ENCODE data around the gene FSCN2.
A peak's percentile ranks its signal among the peaks of the same experiment; 100 is the strongest.

The FSCN2 gene

DNA sequence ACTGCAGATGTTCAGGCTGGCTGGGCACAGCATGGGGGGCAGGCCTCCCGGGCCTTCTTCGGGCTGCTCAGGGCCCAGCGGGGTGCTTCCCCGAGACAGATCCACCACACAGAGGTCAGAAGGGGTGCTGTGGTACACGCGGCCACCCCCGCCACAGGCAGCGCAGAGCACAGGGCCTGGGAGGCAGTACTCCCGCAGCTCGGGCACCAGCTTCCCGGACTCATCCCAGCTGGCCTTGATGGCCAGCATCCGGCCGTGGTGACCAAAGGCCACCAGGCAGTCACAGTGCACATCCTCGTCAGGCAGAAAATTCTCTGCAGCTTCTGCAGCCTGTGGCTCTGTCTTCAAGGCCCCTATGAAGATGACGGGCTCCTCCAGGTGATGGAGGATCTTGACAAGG, 22.1 kb downstream of the FSCN2 start:
- H3K36me3 ChIP-seq (ENCODE audit: control insufficient read depth, insufficient read depth, low read length) = peaks cover 20% of the 10 kb centered on the region
- H3K27me3 ChIP-seq (ENCODE audit: control insufficient read depth, insufficient read depth, low read length, poor library complexity, severe bottlenecking) = no peaks in the 10 kb centered on the region
- no peak overlapping the region for H3K27ac ChIP-seq (ENCODE audit: insufficient read depth, low read depth, low read length, poor library complexity, severe bottlenecking)
- H3K9me3 ChIP-seq (ENCODE audit: control insufficient read depth, low read length) = no peaks in the 10 kb centered on the region
- no peak overlapping the region for H3K4me3 ChIP-seq (ENCODE audit: insufficient read depth, low read depth, low read length)
- H3K4me1 ChIP-seq (ENCODE audit: control insufficient read depth, insufficient read depth, low read length) = peaks cover 11% of the 10 kb centered on the region
- WGBS, 2 experiments = 96 to 97% methylated on average over 15 of the region's 15 CpGs

GRCh38 chr17:81550830-81551457, 22.8 kb downstream of the FSCN2 start:
- Histone ChIP-seq H3K4me1 (ENCODE audit: control insufficient read depth, insufficient read depth, low read length) (peaks cover 11% of the 10 kb centered on the region), H3K27me3 (ENCODE audit: control insufficient read depth, insufficient read depth, low read length, poor library complexity, severe bottlenecking) (no peaks in the 10 kb centered on the region), H3K4me3 (ENCODE audit: insufficient read depth, low read depth, low read length) (peak overlapping the region; percentile 79), H3K36me3 (ENCODE audit: control insufficient read depth, insufficient read depth, low read length) (peaks cover 16% of the 10 kb centered on the region), H3K27ac (ENCODE audit: insufficient read depth, low read depth, low read length, poor library complexity, severe bottlenecking) (no peak overlapping the region), H3K9me3 (ENCODE audit: control insufficient read depth, low read length) (no peaks in the 10 kb centered on the region)
- 91% methylated on average over 27 of the region's 27 CpGs for WGBS, 2 experiments

DNA sequence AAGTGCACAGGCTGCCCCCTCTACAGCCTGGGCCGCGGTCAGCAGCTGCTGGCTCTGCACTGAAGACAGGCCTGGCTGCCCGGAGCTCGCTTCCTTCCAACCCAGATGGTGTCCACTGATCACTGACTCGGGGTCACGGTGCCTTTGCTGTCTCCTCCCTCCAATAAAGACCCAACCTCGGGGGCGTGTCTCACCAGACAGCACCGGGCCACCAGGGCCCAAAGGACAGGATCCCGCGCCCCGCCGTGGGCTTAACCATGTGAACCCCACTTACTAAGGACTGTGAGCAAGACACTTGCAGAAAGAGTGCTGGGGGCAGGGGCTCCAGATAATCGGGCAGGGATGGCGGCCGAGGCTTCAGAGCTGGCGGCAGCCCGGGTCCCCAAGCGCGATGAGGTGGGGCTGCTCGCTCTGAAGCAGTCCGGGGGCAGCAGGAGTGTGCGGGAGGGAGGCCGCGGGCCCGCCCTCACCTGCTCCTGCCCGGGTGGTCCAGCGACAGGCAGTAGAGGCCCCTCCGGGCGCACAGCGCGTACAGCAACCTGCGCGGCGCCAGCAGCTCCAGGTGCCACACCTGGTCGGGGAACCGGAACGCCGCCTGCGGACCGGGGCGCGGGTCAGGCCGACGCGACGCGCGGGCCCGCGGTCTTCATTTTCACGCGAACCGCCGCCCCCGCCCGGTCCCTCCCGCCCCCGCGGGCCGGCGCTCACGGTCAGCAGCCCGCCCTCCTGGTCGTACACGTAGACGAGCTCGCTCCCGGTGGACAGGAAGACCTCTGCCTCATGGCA, 23.5 kb downstream of the FSCN2 start:
- Histone ChIP-seq H3K27ac (ENCODE audit: insufficient read depth, low read depth, low read length, poor library complexity, severe bottlenecking) (no peak overlapping the region), H3K9me3 (ENCODE audit: control insufficient read depth, low read length) (no peaks in the 10 kb centered on the region)
- WGBS, 2 experiments = 4 to 5% methylated on average over 69 of the region's 69 CpGs

GRCh38 chr17:81552244-81553017, 24.3 kb downstream of the FSCN2 start, which contains the start of gene FAAP100:
TSS of gene FAAP100 (minus strand) at chr17:81552353. CDS start at chr17:81552330, 23 bp downstream.
- WGBS, 2 experiments = 0 to 1% methylated on average over 85 of the region's 85 CpGs
- no peaks in the 10 kb centered on the region for H3K27me3 ChIP-seq (ENCODE audit: control insufficient read depth, insufficient read depth, low read length, poor library complexity, severe bottlenecking)
- H3K27ac ChIP-seq (ENCODE audit: insufficient read depth, low read depth, low read length, poor library complexity, severe bottlenecking) = no peak within 1 kb of the TSS
- H3K36me3 ChIP-seq (ENCODE audit: control insufficient read depth, insufficient read depth, low read length) = peaks cover 13% of the 10 kb centered on the region
- no peaks in the 10 kb centered on the region for H3K9me3 ChIP-seq (ENCODE audit: control insufficient read depth, low read length)
- H3K4me3 ChIP-seq (ENCODE audit: insufficient read depth, low read depth, low read length) = peak within 1 kb of the TSS; percentile 79
- H3K4me1 ChIP-seq (ENCODE audit: control insufficient read depth, insufficient read depth, low read length) = peaks cover 11% of the 10 kb centered on the region

More for the DNA sequence above, 23.5 kb downstream of the FSCN2 start:
- H3K4me1 ChIP-seq (ENCODE audit: control insufficient read depth, insufficient read depth, low read length) = peaks cover 11% of the 10 kb centered on the region
- peak overlapping the region; percentile 79 for H3K4me3 ChIP-seq (ENCODE audit: insufficient read depth, low read depth, low read length)
- no peaks in the 10 kb centered on the region for H3K27me3 ChIP-seq (ENCODE audit: control insufficient read depth, insufficient read depth, low read length, poor library complexity, severe bottlenecking)
- peaks cover 17% of the 10 kb centered on the region for H3K36me3 ChIP-seq (ENCODE audit: control insufficient read depth, insufficient read depth, low read length)

- Histone ChIP-seq H3K9me3 (ENCODE audit: control insufficient read depth, low read length) (no peaks in the 10 kb centered on the region), H3K4me3 (ENCODE audit: insufficient read depth, low read depth, low read length) (peak overlapping the region; percentile 79), H3K4me1 (ENCODE audit: control insufficient read depth, insufficient read depth, low read length) (peaks cover 11% of the 10 kb centered on the region), H3K27ac (ENCODE audit: insufficient read depth, low read depth, low read length, poor library complexity, severe bottlenecking) (no peak overlapping the region), H3K27me3 (ENCODE audit: control insufficient read depth, insufficient read depth, low read length, poor library complexity, severe bottlenecking) (no peaks in the 10 kb centered on the region), H3K36me3 (ENCODE audit: control insufficient read depth, insufficient read depth, low read length) (peaks cover 13% of the 10 kb centered on the region)
- WGBS, 2 experiments = 3 to 5% methylated on average over 19 of the region's 19 CpGs
Observed at GRCh38 chr17:81553018-81553615, 24.9 kb downstream of the FSCN2 start.

- Histone ChIP-seq H3K27me3 (ENCODE audit: control insufficient read depth, insufficient read depth, low read length, poor library complexity, severe bottlenecking) (no peaks in the 10 kb centered on the region), H3K36me3 (ENCODE audit: control insufficient read depth, insufficient read depth, low read length) (peaks cover 19% of the 10 kb centered on the region), H3K4me1 (ENCODE audit: control insufficient read depth, insufficient read depth, low read length) (peaks cover 11% of the 10 kb centered on the region), H3K4me3 (ENCODE audit: insufficient read depth, low read depth, low read length) (peak overlapping the region; percentile 79), H3K9me3 (ENCODE audit: control insufficient read depth, low read length) (no peaks in the 10 kb centered on the region), H3K27ac (ENCODE audit: insufficient read depth, low read depth, low read length, poor library complexity, severe bottlenecking) (no peak overlapping the region)
- 70 to 71% methylated on average over 24 of the region's 24 CpGs for WGBS, 2 experiments
Observed at GRCh38 chr17:81553616-81554181, 25.5 kb downstream of the FSCN2 start.

DNA sequence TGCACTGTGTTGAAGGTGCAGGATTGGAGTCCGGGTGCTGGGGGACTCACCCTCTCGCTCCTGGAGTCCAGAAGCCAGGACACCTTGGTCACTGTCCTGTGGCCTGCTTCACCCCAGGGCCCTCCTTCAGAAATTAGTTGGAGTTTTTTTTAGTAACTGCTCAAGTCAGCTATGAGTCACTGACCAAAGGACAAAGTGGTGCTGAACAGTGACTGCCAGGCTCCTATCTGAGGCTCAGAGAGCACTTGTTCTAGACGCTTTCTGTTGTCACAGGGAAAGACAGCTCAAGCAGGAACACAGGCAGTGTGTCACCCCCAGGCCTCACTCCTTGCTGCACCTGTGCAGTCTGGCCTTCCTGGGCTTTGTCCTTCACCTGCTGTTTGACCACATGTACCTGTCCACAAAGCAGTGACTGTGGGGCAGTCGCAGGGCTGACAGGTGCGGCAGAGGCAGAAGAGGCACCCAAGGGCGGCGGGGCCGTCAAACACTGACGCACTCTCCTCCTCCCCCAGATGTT, 28.1 kb downstream of the FSCN2 start:
- no peak overlapping the region for H3K27ac ChIP-seq (ENCODE audit: insufficient read depth, low read depth, low read length, poor library complexity, severe bottlenecking)
- H3K4me1 ChIP-seq (ENCODE audit: control insufficient read depth, insufficient read depth, low read length) = peaks cover 5% of the 10 kb centered on the region
- H3K36me3 ChIP-seq (ENCODE audit: control insufficient read depth, insufficient read depth, low read length) = peaks cover 12% of the 10 kb centered on the region
- no peak overlapping the region for H3K4me3 ChIP-seq (ENCODE audit: insufficient read depth, low read depth, low read length)
- H3K27me3 ChIP-seq (ENCODE audit: control insufficient read depth, insufficient read depth, low read length, poor library complexity, severe bottlenecking) = no peaks in the 10 kb centered on the region
- WGBS, 2 experiments = 96 to 97% methylated on average over 9 of the region's 9 CpGs
- no peaks in the 10 kb centered on the region for H3K9me3 ChIP-seq (ENCODE audit: control insufficient read depth, low read length)

- Histone ChIP-seq H3K27ac (ENCODE audit: insufficient read depth, low read depth, low read length, poor library complexity, severe bottlenecking) (no peak overlapping the region), H3K9me3 (ENCODE audit: control insufficient read depth, low read length) (no peaks in the 10 kb centered on the region), H3K4me1 (ENCODE audit: control insufficient read depth, insufficient read depth, low read length) (peaks cover 5% of the 10 kb centered on the region), H3K27me3 (ENCODE audit: control insufficient read depth, insufficient read depth, low read length, poor library complexity, severe bottlenecking) (no peaks in the 10 kb centered on the region), H3K4me3 (ENCODE audit: insufficient read depth, low read depth, low read length) (no peak overlapping the region), H3K36me3 (ENCODE audit: control insufficient read depth, insufficient read depth, low read length) (peaks cover 16% of the 10 kb centered on the region)
- 92 to 96% methylated on average over 6 of the region's 6 CpGs for WGBS, 2 experiments
Observed at GRCh38 chr17:81556863-81557262, 28.7 kb downstream of the FSCN2 start.

GRCh38 chr17:81557276-81558114, 29.3 kb downstream of the FSCN2 start:
- H3K4me3 ChIP-seq (ENCODE audit: insufficient read depth, low read depth, low read length) = no peak overlapping the region
- H3K27ac ChIP-seq (ENCODE audit: insufficient read depth, low read depth, low read length, poor library complexity, severe bottlenecking) = no peak overlapping the region
- WGBS, 2 experiments = 94% methylated on average over 21 of the region's 21 CpGs
- peaks cover 16% of the 10 kb centered on the region for H3K36me3 ChIP-seq (ENCODE audit: control insufficient read depth, insufficient read depth, low read length)
- no peaks in the 10 kb centered on the region for H3K9me3 ChIP-seq (ENCODE audit: control insufficient read depth, low read length)
- no peaks in the 10 kb centered on the region for H3K27me3 ChIP-seq (ENCODE audit: control insufficient read depth, insufficient read depth, low read length, poor library complexity, severe bottlenecking)
- peaks cover 5% of the 10 kb centered on the region for H3K4me1 ChIP-seq (ENCODE audit: control insufficient read depth, insufficient read depth, low read length)
